Measurements from ENCODE around the gene CEND1. TPM values are rescaled to one million over a fixed set of nuclear protein-coding genes. Genes with fewer than 3 reads are reported as not detected.

CEND1 gene
- total RNA-seq, 4 donors from 2014 or later, result not detected

DNA sequence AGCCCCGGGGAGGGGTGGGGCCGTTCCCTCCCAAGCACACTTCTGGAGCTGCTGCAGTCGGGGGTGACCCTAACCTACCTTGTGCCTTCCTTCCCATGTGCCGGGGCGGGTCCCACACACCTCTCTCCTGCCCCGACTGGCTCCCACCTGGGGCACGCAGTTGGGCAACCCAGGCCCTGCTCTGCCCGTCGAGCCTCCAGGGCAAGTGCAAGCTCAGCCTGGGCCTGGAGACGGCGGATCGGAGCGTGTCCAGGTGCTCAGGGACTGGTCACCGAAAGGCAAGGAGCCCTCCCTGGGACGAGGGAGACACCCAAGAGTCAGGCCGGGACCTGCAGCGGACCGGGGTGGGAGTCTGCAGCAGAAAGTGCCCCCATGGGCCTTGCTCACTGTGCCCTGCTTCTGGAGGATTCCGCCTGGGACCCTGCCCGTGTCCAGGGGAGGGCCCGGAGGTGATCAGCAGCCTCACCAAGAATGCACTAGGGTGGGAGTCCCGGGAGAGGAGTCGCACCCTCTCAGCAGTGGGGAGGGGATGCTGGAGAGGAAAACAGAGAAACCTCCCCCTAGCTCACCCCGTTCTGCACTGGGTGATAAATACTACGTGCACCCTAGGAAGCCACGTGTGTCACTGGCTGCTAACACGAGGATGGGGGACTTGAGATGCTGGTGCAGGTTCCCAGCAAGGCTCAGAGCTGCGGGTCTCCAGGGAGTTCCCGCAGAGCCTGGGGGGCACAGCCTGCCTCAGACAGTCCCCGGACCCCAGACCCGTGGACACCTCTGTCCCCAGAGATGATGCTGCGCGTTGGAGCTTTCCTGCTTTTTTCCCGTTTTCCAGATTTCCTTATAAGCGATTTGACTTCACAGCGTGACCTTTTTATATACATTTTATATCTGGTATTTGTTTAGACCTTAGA, 7.4 kb downstream of the CEND1 start:
- DNase-seq (ENCODE audit: low spot score), result no peak
- TF ChIP-seq, protein P1, sequence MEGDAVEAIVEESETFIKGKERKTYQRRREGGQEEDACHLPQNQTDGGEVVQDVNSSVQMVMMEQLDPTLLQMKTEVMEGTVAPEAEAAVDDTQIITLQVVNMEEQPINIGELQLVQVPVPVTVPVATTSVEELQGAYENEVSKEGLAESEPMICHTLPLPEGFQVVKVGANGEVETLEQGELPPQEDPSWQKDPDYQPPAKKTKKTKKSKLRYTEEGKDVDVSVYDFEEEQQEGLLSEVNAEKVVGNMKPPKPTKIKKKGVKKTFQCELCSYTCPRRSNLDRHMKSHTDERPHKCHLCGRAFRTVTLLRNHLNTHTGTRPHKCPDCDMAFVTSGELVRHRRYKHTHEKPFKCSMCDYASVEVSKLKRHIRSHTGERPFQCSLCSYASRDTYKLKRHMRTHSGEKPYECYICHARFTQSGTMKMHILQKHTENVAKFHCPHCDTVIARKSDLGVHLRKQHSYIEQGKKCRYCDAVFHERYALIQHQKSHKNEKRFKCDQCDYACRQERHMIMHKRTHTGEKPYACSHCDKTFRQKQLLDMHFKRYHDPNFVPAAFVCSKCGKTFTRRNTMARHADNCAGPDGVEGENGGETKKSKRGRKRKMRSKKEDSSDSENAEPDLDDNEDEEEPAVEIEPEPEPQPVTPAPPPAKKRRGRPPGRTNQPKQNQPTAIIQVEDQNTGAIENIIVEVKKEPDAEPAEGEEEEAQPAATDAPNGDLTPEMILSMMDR (IDR thresholded peaks at IDR 0.05), result no peak
- no peak for ATAC-seq (ENCODE audit: low FRiP score)

- no peak for ATAC-seq (ENCODE audit: low FRiP score)
- TF ChIP-seq, protein P1 (IDR thresholded peaks at IDR 0.05), result no peak
- DNase-seq (ENCODE audit: low spot score), result no peak
Observed at GRCh38 chr11:779955-780532, 9.8 kb downstream of the CEND1 start.

- ATAC-seq (ENCODE audit: low FRiP score) (no peak), DNase-seq (ENCODE audit: low spot score) (no peak)
- TF ChIP-seq, protein P1 (IDR thresholded peaks at IDR 0.05), result no peak
Observed at GRCh38 chr11:778976-779954, 10.6 kb downstream of the CEND1 start.

- peak; percentile 72 for DNase-seq (ENCODE audit: low spot score)
- ATAC-seq (ENCODE audit: low FRiP score), result peak; percentile 88
- TF ChIP-seq, protein P1 (IDR thresholded peaks at IDR 0.05), result no peak
Observed at GRCh38 chr11:777288-778255, 12.3 kb downstream of the CEND1 start, which contains the start of gene GATD1. TSS of gene GATD1 (minus strand) at chr11:777487. CDS start at chr11:777462, 25 bp downstream.

DNA sequence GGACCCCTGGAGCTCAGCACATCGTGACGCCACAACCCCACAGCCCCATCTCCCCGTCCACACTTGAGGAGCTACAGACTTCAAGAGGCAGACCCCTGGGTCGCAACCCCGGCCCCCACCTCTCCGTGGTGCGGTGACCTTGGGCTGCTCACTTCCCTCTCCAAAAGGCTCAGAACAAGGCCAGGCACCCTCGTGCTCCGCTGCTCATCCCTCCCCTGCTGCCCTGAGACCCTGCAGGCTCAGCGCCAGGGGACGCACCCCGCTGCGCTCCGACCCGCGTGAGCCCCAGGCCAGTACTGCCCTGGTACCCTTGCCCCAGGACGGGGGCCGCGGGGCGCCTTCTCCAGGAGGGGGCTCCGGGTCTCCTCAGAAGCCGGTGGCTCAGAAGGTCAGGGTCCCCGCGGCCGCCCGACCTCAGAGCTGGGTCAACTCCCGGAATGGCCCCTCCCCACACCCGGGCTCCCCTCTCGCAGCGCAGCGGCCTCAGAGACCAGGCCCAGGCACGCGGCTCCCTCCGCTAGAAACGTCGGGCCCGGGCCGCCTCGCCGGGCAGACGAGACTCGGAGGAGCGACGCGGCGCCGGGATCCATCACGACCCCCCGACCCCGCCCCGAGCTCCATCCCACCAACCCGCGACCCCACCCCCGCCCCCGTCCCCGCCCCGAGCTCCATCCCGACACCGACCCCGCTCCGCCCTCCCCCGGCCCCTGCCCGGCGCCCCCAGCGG, 13.2 kb downstream of the CEND1 start:
- TF ChIP-seq, protein P1 (IDR thresholded peaks at IDR 0.05), result no peak
- ATAC-seq (ENCODE audit: low FRiP score) (peak; percentile 40), DNase-seq (ENCODE audit: low spot score) (no peak)

Measured in omental fat pad (tissue), 4 donors.